DMS79 treated with DMSO at 0.1 percent for 48 hours (cell line): Measurements from ENCODE around the gene GRIK4.

Source experiments
- DNase-seq: peaks from one replicate; lab custom pipeline; 2025; lab: John Stamatoyannopoulos, UW

The GRIK4 gene

GRCh38 chr11:120547811-120548681 lies 36.5 kb downstream of the GRIK4 start:
- DNase-seq = peak; percentile 87

DNA sequence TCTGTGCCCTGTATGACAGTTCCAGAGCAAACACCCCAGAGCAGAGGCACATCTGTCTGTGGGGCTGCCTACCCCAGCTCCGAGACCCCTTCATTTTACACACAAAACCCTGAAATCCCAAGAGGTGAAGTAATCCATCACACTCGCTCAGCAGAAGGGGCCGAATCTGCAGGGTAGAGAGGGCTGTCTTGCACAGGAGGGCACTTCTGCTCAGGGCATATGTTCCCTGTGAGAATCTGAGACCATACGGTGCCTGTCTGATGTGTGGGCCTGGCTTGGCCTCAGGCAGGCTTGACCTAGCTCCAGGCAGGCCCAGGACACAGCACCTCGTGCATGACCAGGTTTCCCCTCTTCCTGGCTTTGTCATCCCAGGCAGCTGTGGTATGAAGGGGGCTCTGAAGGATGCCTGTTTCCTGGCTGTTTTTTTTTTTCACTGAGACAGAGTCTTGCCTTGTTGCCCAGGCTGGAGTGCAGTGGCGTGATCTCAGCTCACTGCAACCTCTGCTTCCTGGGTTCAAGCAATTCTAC lies 37.2 kb downstream of the GRIK4 start:
- no peak for DNase-seq

DNA sequence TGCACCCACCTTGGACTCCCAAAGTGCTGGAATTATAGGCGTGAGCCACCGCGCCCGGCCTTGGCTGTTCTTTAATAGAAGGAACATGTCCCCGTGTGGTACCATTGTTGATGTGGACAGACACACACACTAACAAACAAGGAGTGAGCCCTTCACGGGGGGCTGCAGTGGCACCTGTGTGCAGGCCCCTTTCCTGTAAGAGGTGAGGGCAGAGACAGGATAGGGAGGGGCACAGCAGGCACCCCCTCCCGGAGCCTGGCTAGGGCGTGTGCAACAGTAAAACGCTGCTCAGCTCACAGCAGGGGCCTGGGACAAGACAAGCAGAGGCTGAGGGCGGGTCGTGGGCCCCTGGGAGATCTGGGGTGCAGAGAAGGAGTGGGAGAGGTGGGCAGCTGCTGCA lies 37.8 kb downstream of the GRIK4 start:
- no peak for DNase-seq

- no peak for DNase-seq
Observed at GRCh38 chr11:120550007-120550406, 38.5 kb downstream of the GRIK4 start.

DNA sequence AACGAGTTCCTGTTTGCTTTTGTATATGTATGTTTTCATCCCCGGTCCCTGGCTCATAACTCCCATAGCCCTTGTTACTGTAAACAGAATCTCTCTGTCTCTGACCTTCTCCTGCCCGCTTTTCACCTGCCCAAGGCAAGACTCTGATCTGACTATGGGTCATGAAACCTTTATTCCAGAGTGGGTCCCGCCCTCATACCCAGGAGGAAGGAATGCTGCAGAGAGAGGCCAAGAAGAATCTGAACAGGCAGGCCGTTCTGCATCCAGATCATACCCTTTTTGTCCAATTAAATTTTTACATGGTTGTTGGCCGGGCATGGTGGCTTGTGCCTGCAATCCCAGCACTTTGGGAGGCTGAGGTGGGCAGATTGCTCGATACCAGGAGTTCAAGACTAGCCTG lies 39.6 kb downstream of the GRIK4 start:
- DNase-seq = no peak

DNA sequence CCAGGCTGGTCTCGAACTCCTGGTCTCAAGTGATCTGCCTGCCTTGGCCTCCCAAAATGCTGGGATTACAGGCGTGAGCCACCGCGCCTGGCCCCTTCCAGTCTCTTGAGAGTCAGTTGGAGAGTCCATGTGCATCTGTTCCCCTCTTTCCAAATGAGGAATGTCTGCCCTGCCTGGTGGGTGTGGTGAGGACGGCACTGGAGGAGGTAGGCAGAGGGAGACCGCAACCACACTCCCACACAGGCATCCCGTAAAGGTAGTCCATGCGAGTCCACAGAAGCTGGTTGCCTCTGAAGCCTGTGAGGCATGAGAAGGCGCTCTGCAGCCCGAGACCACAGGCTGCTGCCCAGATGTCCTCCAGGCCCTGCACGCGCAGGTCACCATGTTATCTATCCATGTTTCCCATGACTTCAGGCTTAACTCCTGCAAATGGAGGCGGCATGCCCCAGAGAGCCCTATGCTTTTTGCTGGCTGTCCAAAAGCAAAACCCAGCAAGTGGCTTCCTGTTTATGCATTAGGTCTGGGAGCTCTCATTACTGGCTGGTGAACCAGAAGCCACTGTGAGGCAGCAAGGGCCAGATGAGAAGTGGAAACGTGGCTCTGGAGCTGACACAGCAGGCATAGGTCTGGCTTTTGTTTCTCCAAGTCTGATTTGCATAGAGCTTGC lies 43.4 kb downstream of the GRIK4 start:
- DNase-seq = no peak

- no peak for DNase-seq
Observed at GRCh38 chr11:120555433-120555773, 43.9 kb downstream of the GRIK4 start.

DNA sequence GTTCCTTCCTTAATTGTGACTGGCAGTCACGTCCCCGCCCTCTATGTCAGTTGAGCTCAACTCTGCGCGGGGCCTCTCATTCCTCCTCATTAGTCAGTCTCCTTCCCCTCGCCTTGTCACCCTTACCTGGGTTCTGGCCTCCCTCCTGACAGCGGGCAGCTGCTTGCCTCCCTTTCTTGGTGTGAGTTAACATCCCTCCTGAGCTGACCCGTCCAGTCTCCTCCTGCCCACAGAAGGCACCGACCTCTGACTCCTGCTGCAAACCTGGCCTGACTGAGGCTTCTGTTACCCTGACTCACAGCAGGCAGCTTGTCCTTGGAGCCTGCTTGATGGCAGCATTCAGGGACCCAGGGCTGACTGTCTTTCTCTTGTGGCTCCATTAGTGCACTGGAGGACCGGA lies 45.2 kb downstream of the GRIK4 start:
- no peak for DNase-seq

DNA sequence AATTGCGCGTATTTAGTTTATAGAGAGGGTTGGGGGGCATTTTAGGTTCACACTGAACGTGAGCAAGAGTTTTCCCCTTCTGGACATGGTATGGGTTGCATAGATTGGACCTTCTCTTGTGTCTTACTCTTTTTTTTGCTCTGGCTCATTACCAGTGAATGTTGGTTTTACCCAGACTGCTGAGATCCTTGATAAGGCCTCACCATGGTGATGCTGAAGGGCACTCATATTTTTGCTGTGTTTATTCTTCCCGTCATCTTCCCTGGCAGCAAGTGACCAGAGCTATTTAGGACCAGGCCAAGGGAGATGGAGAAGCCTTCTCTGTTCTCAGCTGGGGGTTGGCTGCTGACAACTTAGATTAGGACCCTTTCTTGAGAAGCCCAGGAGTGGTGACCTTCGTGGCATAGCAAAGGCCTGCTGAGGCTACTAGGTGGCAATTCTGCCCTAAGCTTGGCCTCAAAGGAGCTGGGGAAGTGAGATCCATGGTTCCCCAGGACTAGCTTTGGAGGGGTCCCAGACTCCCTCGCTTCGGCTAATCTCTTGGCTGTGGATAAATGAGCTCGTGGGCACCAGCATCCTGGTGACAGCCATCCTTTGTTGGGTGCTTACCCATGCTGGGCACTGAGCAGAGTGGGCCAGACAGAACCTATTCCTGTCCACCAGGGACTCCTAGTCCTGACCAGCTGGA lies 47.3 kb downstream of the GRIK4 start:
- DNase-seq = peak; percentile 63

DNA sequence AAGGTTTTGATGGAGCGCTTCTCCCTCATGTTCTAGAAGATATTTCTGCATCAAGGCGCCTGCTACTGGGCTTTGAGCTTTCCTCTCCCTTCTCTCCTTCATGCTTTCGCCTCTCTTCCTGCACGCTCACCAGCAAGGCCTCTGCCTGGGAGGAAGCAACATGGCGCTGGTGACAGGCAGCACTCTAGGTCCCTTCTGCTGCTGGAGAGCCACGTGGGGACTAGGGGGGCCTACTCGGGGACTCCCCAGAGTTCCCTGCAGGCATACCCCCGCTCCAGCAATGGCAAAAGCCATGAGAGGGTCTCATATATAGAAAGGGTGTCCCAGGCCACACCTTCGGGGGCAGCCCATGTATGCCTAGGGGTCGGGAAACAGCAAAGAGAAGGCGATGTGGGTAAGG lies 49.7 kb downstream of the GRIK4 start:
- DNase-seq = no peak

DNA sequence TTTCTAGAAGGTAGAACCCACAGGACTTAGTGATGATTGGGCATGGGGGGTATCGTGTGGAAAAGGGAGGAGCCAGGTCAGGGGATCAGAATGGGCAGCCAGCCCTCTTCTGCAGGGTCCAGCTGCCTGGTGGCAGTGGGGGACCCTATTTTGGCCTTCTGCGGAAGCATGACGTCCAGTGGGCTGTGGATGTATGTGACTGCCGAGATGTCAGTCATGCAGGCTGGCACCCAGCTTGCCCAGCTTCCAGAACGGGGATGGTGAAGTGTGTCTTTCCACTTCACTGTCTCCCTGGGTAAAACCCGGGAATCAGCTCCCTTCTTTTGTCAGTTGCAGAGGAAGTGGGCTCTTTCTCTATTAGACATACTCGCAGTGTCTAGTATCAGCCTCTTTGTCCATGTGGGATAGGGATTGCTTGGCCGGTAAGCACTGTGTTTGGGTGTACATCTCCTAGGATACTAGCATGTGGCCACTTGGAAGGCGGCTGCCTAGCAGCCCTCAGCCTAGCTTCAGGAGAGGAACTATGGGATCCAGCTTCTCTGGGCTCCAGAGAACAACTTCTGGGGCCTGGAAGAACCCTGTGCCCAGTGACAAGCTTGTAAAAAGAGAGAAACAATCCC lies 51.4 kb downstream of the GRIK4 start:
- no peak for DNase-seq

DNA sequence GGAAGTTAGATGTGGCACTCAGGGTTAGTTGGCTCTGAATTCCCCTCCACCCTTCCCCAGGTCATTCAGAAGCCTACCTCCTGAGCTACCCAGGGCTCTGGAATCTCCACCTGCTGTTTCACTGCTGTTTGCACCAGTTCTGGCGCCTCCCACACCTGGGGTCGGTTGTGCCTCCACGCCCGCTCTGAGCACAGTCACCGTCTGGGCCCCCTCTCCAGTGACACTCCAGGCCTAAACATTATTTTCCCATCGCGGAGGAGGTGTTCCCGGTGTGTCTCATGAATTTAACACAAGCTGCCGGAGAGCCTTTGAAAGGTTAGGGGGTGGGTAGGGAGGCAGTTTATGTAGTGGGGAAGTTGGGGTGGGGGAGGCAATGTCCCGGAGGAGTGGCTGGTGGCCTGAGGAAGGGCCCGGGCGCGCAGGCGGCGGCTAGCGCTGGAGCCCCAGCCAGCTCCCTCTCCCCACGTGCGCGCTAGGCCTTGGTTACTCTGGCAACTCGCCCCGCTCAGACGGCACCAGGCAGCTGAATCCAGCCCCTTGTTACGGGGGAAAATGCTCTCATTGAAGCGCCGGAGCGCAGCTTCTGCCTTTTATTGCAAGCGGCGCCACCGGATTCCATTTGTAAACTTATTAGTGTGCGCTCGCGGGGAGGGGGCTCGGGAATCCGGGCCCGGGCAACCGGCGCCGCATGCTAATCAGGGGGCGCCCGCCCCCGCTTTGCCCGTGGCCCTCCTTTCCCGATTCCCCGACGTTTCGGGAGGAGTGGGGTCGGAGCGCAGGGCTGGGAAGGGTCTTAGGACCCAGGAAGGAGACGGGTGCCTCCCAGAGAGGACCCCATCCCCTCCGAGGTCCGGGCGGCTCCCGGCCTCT lies 52.4 kb downstream of the GRIK4 start:
- DNase-seq = peak; percentile 84

- peak; percentile 35 for DNase-seq
Observed at GRCh38 chr11:120564573-120565311, 53.2 kb downstream of the GRIK4 start.

- DNase-seq = no peak
Observed at GRCh38 chr11:120565466-120566155, 54.1 kb downstream of the GRIK4 start.

GRCh38 chr11:120566176-120566575 lies 54.6 kb downstream of the GRIK4 start:
- DNase-seq = no peak

DNA sequence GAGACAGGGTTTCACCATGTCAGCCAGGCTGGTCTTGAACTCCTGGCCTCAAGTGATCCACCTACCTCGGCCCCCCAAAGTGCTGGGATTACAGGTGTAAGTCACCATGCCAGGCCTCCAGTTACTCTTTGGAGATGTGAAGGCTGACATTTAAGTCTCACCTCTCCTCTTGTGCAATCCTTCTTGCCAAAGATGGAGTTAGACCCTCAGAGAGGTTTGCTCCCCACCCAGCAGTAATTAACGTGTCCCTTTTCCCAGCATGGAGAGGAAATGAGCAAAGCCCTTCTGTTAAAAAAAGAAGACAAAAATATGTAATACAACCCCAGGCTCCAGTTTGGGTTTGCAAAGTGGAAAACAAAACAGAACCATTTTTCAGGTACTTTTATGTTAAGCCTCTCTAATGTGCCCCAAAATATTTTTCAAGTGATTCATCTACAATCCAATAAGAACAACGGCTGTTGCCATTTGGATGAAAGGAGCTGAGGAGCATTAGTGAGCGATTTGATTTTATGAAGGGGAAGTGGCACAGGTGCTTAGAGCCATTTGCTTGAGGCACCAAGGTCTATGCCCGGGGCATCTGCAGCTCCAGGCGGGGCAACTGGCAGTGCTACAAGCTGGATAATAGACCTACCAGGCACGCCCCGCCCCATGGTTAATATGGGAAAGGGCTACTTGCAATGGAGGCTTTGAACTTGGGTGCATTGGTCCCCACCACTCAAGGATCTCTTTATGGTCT lies 57.2 kb downstream of the GRIK4 start:
- DNase-seq = no peak

- no peak for DNase-seq
Observed at GRCh38 chr11:120569861-120570260, 58.3 kb downstream of the GRIK4 start.

DNA sequence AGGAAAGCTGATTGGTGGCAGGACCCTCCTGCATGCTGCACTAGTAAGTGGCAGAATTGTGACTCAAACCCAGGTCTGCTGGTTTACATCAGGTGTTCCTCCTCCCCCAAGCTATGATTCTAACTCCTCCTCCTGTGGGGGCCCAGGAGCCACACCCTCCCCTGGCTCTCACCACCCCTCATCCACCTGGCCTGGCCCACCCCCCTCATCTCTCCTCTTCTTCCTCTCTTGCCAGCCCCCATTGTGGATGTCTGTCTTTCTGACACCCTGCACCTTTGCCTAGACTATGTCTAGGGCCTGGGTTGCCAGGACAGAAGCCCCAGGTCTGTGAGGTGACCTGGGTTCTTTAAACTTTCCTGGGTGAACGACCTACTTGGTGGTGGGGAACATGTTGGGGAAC lies 59.9 kb downstream of the GRIK4 start:
- DNase-seq = no peak

DNA sequence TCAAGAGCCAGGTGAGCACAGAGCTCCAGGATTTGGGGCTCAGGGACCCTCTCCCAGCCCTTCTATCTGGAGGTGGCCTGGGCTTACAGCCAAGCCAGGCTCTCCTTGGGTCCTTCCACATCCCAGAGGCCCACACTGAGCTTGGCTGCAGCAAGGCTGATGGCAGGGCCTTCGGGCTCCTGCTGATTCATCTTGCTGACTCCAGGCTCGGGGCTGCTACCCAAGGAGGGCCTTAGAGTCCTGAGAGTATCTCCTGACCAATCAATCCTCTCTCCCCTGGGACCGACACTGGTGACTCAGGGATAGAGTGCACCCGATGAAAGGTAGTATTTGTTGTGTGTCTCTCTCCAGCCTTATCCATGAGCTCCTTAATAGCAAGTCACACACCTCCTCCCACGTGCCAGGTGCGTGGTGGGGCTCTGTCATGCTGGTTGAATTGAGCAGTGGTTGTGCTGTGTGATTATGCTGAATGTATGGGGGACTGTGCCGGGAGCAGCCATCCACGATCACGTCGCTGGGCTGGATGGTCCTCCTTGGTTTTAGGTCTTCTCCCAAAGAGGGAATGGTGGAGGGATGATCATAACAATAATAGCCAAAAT lies 62.3 kb downstream of the GRIK4 start:
- no peak for DNase-seq
